Stimulated activated naive B cell treated with anti-CD40 and anti-IgM and Interleukin-4, amounts not matched to agents 10 μg/mL and 1 μg/mL and 100 μg/mL, for 72 hours (primary cell): ENCODE data around the gene ROCK2.
"Not testable (repeated sequence)": the region's sequence is repeated elsewhere in the genome, so short reads cannot be mapped to it uniquely, and the experiment has no call there.

Experiments used
- ATAC-seq, 2 donors: fragments of 150-1000 bp; cut with Tn5 transposase; replicated peaks; 2 replicates each; pipeline ENCODE4 v1.10.0; 2021; ENCODE audit warnings: moderate library complexity in 1 of 2
- DNase-seq: peaks from one replicate; pipeline ENCODE4 v3.0.0; 2021
- H3K27ac Mint-ChIP-seq: one replicate; pipeline ENCODE4 v1.8.0; 2022; ENCODE audit warnings: mild to moderate bottlenecking, mixed read lengths
- H3K27me3 Mint-ChIP-seq, 2 donors: one replicate each; pipeline ENCODE4 v1.8.0; 2022; ENCODE audit warnings: mixed read lengths in 2 of 2
- H3K36me3 Mint-ChIP-seq, 2 donors: one replicate each; pipeline ENCODE4 v1.8.0; 2022; ENCODE audit warnings: mixed read lengths in 2 of 2, mild to moderate bottlenecking in 1 of 2
- H3K4me1 Mint-ChIP-seq, 2 donors: one replicate each; pipeline ENCODE4 v1.8.0; 2022; ENCODE audit warnings: mixed read lengths in 2 of 2, mild to moderate bottlenecking in 1 of 2
- H3K4me3 Mint-ChIP-seq, 2 donors: one replicate each; pipeline ENCODE4 v1.8.0; 2022; ENCODE audit warnings: mild to moderate bottlenecking in 2 of 2, mixed read lengths in 2 of 2, moderate library complexity in 1 of 2
- H3K9me3 Mint-ChIP-seq, 2 donors: one replicate each; pipeline ENCODE4 v1.8.0; 2022; ENCODE audit warnings: mixed read lengths in 2 of 2, mild to moderate bottlenecking in 1 of 2

ROCK2 gene

DNA sequence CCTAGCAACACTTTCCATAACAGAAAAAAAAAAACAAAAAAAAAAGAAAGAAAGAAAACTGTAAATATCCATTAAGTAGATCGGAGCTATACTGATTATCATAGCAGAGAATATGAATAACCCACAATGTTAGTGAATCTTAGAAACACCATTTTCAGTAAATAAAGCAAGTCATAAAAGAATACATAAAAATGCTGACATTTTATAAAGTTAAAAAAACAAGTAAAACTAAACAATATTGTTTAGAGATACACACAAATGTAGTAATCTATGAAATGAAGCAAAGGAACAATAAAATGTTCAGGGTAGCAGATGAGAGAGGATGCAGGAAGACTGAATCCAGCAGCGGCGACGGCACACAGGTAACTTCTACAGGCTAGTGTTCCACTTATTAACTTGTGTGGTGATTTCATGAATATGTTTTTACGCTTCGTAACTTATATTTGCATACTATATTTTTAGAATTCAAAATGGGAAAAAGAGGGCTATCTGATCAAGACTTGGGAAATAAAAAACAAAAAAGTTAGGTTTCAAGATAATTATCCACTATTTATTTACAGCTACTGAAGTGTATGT is 4.8 kb downstream of the ROCK2 start:
- Mint-ChIP-seq H3K4me3 (no peak overlapping the region), H3K4me1 (peaks cover 15 to 29% of the 10 kb centered on the region in 2 donors), H3K27ac (no peak overlapping the region), H3K27me3 (no peaks in the 10 kb centered on the region), H3K9me3 (no peaks in the 10 kb centered on the region), H3K36me3 (peaks cover 3 to 4% of the 10 kb centered on the region in 2 donors)
- no peak for DNase-seq
- no peak for ATAC-seq

DNA sequence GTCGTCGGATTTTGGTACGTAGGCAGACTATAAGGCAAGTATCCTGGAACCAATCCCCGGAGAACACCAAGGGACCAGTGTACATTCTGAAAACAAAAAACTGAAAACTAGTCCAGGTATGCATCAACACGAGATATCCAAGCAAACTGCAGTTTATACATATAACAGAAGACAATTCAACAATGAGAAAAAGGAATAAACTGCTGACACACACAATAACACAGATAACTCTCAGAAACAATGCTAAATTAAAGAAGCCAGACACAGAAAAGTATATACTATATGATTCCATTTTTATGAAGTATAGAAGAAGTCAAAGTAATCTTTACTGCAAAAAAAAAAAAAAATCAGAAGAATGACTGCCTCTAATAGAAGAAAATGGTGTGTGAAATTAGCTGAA is 5.9 kb downstream of the ROCK2 start:
- Mint-ChIP-seq H3K36me3 (peaks cover 3 to 7% of the 10 kb centered on the region in 2 donors), H3K27ac (no peak overlapping the region), H3K4me1 (peaks cover 15 to 29% of the 10 kb centered on the region in 2 donors)

DNA sequence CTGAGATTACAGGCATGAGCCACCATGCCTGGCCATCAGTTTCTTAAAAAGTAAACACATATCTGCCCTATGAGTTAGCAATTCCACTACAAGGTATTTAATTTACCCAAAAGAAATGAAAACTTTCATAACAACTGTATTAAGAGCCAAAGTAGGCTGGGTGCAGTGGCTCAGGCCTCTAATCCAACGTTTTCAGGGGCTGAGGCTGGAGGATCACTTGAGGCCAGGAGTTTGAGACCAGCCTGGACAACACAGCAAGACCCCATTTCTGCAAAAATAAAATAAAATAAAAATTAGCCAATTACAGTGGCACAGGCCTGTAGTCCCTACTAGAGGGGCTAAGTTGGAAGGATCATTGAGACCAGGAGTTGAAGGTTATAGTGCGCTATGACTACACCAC is 6.5 kb downstream of the ROCK2 start:
- no peak overlapping the region for H3K4me3 Mint-ChIP-seq
- no peak for DNase-seq
- H3K9me3 Mint-ChIP-seq = no peaks in the 10 kb centered on the region
- no peak for ATAC-seq
- peaks cover 8 to 23% of the 10 kb centered on the region in 2 donors for H3K4me1 Mint-ChIP-seq
- H3K36me3 Mint-ChIP-seq = peaks cover 2 to 7% of the 10 kb centered on the region in 2 donors
- no peaks in the 10 kb centered on the region for H3K27me3 Mint-ChIP-seq
- no peak overlapping the region for H3K27ac Mint-ChIP-seq

More for the DNA sequence above, 5.9 kb downstream of the ROCK2 start:
- ATAC-seq (no peak), DNase-seq (no peak)
- no peaks in the 10 kb centered on the region for H3K27me3 Mint-ChIP-seq
- H3K9me3 Mint-ChIP-seq = no peaks in the 10 kb centered on the region
- H3K4me3 Mint-ChIP-seq = no peak overlapping the region

DNA sequence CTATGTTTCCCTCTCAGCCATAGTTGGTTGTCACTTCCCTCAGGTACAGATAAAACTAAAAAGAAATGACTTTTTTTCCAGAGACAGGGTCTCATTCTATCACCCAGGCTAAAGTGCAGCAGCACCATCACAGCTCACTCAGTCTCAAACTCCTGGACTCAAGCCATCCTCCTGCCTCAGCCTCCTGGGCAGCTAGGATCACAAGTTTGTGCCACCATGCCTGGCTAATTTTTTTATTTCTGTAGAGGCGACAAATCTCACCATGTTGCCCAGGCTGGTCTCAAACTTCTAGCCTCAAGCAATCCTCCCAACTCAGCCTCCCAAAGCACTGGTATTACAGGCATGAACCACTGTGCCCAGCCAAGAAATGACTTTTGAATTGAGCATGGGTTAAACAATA is 8.2 kb downstream of the ROCK2 start:
- no peak overlapping the region for H3K27ac Mint-ChIP-seq

DNA sequence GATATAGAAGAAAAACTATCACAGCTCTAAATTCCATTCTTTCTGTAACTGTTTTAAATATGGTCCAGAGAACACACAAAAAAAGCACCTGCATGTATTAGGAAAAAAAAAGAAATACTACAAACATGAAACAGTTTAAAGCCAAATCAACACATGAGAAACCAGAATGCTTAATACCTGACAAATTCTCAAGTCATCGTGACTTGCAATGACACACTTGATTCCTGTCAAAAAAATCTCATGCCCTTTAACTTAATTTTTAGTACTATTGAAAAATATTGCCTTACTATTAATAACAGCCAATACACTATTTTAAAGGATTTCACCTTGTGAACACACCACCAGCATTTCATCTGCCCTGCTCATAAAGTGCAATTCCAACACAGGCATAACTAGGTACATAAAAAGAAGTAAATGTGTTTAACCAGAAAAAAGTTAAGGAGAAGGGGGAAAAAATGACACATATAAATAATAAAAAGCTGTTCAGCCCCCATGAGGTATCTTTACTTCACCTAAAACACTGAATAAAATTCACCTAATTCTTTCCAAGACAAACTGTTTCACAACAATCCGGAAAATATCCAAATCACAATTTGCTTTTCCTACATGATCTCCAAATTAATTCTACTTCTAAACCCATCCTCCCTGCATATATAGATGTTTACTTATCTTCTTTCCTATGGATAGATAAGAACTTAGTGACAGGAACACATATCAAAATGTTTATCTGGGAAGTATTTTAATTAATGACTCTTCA is 10.8 kb downstream of the ROCK2 start:
- peaks cover 4 to 9% of the 10 kb centered on the region in 2 donors for H3K36me3 Mint-ChIP-seq
- peaks cover 3 to 6% of the 10 kb centered on the region in 2 donors for H3K4me1 Mint-ChIP-seq
- H3K9me3 Mint-ChIP-seq = peaks cover 0 to under 1% of the 10 kb centered on the region in 2 donors
- ATAC-seq (no peak), DNase-seq (no peak)
- no peak overlapping the region for H3K27ac Mint-ChIP-seq
- H3K4me3 Mint-ChIP-seq = no peak overlapping the region
- no peaks in the 10 kb centered on the region for H3K27me3 Mint-ChIP-seq

More for the DNA sequence above, 8.2 kb downstream of the ROCK2 start:
- Mint-ChIP-seq H3K9me3 (no peaks in the 10 kb centered on the region), H3K4me3 (no peak overlapping the region), H3K36me3 (peaks cover 4 to 9% of the 10 kb centered on the region in 2 donors), H3K27me3 (no peaks in the 10 kb centered on the region), H3K4me1 (peaks cover 3 to 16% of the 10 kb centered on the region in 2 donors)
- no peak for DNase-seq
- ATAC-seq = no peak

DNA sequence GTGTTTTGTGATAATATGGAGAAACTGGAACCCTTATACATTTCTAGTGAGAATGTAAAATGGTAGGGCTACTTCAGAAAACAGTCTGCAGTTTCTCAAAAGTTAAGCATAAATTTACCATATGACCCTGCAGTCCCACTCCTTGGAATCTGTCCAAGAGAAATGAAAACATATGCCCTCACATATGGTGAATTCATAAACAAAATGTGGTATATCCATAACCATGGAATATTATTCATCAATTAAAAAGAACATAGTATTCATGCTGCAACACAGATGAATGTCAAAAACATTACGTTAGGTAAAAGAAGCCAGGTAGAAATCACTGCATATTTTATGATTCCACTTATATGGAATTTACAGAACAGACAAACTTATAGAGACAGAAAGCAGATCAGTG is 11.8 kb downstream of the ROCK2 start:
- Mint-ChIP-seq H3K27me3 (no peaks in the 10 kb centered on the region), H3K27ac (no peak overlapping the region), H3K36me3 (peaks cover 6 to 9% of the 10 kb centered on the region in 2 donors), H3K4me1 (peaks cover 7 to 15% of the 10 kb centered on the region in 2 donors), H3K4me3 (no peak overlapping the region), H3K9me3 (peaks cover 0 to 2% of the 10 kb centered on the region in 2 donors)
- DNase-seq (no peak), ATAC-seq (no peak)

DNA sequence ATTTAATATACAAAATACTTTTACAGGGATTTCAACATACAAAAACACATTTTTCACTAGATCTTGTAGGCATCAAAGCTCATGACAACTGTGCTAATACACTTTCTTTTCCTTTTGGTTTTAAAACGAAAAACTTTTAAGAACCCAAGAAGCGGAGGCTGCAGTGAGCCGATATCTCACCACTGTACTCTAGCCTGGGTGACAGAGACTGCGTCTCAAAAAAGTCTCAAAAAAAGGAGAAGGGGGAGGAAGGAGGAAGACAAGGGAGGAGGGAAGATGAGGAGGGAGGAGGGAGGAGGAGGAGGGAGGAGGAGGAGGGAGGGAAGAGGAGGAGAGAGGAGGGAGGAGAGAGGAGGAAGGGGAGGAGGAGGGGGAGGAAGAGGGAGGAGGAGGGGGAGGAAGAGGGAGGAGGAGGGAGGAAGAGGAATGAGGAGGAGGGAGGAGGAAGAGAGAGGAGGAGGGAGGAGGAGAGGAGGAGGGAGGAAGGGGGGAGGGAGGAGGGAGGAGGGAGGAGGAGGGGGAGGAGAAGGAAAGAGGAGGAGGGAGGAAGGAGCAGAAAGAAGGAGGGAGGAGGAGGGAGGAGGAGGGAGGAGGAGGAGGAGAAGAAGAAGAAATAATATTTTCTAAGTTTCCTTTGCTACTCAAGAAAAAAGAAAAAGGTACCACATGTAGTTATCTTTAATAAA is 13.8 kb downstream of the ROCK2 start:
- ATAC-seq (no peak), DNase-seq (no peak)
- H3K36me3 Mint-ChIP-seq = peaks cover 5 to 6% of the 10 kb centered on the region in 2 donors
- peaks cover 0 to 2% of the 10 kb centered on the region in 2 donors for H3K9me3 Mint-ChIP-seq
- H3K4me3 Mint-ChIP-seq = no peak overlapping the region
- peaks cover 7 to 15% of the 10 kb centered on the region in 2 donors for H3K4me1 Mint-ChIP-seq
- H3K27ac Mint-ChIP-seq = no peak overlapping the region
- no peaks in the 10 kb centered on the region for H3K27me3 Mint-ChIP-seq

DNA sequence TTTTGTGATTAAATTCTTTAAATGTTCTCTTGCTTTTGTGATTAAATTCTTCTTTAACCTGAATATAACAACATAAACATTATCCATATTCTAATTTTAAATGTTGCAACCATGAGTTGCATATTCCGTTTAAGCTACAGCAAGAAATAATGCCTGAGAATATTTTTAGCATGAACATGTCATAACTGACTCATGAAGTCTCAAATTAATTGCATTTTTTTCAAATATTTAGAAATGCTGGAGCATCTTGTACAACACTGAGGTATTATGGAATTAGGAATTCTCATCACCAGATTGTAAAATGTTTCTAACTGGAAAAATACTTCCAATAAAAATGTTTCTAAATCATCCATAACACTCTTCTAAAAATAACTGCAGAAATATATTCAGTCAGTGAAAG is 14.7 kb downstream of the ROCK2 start:
- Mint-ChIP-seq H3K36me3 (peaks cover 5 to 6% of the 10 kb centered on the region in 2 donors), H3K4me1 (peaks cover 4 to 12% of the 10 kb centered on the region in 2 donors), H3K4me3 (no peak overlapping the region), H3K27ac (no peak overlapping the region), H3K27me3 (no peaks in the 10 kb centered on the region), H3K9me3 (peaks cover 0 to 2% of the 10 kb centered on the region in 2 donors)
- no peak for DNase-seq
- ATAC-seq = no peak

DNA sequence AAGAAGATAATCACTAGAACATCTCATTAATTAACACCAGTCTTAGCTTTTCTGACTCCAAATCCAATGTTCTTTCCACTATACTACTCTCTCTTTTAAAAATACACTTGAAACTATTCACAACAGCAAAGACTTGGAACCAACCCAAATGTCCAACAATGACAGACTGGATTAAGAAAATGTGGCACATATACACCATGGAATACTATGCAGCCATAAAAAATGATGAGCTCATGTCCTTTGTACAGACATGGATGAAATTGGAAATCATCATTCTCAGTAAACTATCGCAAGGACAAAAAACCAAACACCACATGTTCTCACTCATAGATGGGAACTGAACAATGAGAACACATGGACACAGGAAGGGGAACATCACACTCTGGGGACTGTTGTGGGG is 15.9 kb downstream of the ROCK2 start:
- ATAC-seq, H3K4me3 Mint-ChIP-seq, DNase-seq, H3K36me3 Mint-ChIP-seq, H3K9me3 Mint-ChIP-seq, H3K27me3 Mint-ChIP-seq, H3K27ac Mint-ChIP-seq: not testable (repeated sequence)
- peaks cover 9 to 17% of the 10 kb centered on the region in 2 donors for H3K4me1 Mint-ChIP-seq

DNA sequence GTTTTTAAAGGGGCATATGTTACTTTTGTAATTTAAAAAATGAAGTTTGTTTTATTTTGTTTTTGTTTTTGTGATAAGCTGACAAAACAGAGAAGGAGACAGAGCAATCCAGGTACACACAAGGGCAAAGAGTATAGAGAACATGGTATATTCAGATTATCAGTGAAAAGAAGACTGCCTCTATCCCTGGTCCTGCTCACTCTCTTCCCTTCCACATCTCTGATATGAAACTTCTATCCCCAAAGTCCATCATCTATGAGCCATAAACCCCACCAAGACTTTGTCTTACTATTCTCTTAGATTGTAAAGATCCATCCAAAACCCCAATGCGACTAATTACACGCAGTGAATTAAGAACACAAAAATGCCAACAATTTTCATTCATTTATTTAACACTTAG is 16.6 kb downstream of the ROCK2 start:
- H3K9me3 Mint-ChIP-seq = peaks cover 0 to 2% of the 10 kb centered on the region in 2 donors
- H3K27ac Mint-ChIP-seq = no peak overlapping the region
- no peak for ATAC-seq
- peaks cover 3 to 5% of the 10 kb centered on the region in 2 donors for H3K36me3 Mint-ChIP-seq
- peaks cover 9 to 17% of the 10 kb centered on the region in 2 donors for H3K4me1 Mint-ChIP-seq
- no peak for DNase-seq
- no peak overlapping the region for H3K4me3 Mint-ChIP-seq
- no peaks in the 10 kb centered on the region for H3K27me3 Mint-ChIP-seq

DNA sequence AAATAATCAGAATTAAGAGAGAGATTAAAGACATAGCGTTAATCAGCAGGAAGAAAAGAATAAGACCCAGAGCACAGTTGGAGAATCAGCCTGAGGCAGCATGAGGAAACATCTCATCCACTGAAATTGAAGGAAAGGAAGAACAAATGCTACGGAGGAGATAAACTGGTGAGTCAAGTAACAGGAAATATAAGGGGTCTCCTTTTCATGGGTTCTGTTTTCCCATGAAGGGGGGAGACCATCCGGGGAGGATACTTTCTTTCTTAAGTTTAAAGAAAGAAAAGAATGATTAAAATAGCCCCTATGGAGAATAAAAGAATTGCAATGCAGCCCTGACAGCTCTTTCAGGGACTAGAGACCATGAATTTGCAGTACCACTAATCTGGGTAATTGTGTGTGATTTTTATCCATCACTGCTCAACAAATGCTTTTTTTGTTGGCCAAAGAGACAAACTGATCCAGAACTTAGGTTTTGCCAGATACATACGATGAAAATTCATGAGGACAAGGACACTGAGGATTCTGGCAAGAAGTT is 17.7 kb downstream of the ROCK2 start:
- peaks cover 0 to 2% of the 10 kb centered on the region in 2 donors for H3K9me3 Mint-ChIP-seq
- H3K27me3 Mint-ChIP-seq = no peaks in the 10 kb centered on the region
- no peak overlapping the region for H3K4me3 Mint-ChIP-seq
- ATAC-seq (no peak), DNase-seq (no peak)
- peaks cover 11 to 17% of the 10 kb centered on the region in 2 donors for H3K4me1 Mint-ChIP-seq
- no peak overlapping the region for H3K27ac Mint-ChIP-seq
- peaks cover 0 to 2% of the 10 kb centered on the region in 2 donors for H3K36me3 Mint-ChIP-seq

DNA sequence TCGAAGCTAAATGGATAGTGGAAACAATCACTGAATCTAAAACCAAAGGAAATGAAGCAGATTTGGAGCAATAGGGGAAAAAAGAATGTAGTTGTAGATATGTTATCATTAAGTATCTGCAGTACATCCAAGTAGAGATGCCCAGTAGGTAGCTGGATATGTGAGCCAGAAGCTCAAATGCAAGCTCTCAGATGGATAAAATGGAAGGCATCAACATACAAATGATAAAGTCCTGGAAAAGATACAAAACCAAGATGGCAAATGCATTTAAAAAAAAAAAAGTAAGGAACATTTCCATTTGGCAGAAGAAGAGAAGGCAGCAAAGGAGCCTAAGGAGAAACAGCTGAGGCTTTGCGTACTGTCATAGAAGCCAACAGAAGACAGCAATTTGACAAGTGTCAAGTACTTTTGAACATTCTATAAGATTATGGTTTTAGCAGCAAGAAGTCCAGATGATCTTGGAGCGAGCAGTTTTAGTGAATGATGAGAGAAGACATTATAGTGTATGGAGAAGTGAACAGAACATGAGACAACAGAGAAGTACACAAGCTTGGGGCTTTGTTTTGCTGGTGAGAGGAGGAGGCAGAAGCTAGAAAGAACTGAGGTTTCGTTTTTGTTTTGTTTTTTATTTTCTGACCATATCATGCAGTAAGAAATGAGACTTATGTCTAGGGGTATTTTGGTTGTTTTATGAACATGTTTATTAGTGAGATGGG is 18.3 kb downstream of the ROCK2 start:
- Mint-ChIP-seq H3K4me3 (no peak overlapping the region), H3K9me3 (peaks cover 0 to 2% of the 10 kb centered on the region in 2 donors), H3K36me3 (peaks cover 0 to 2% of the 10 kb centered on the region in 2 donors), H3K4me1 (peaks cover 11 to 19% of the 10 kb centered on the region in 2 donors), H3K27me3 (no peaks in the 10 kb centered on the region), H3K27ac (no peak overlapping the region)
- no peak for DNase-seq
- ATAC-seq = no peak

DNA sequence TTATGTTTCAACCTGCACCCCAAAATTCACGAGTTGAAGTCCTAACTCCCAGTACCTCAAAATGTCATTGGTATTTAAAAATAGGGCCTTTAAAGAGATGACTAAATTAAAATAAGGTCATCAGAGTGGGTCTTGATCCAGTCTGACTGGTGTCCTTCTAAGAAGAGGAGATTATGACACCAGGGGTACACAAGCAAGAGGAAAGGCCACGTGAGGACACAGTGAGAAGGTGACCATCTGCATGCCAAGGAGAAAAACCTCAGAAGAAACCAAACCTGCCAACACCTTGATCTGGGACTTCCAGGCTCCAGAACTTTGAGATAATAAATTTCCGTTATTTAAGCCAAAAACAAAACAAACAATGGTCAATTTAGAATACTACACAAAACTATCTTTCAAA is 22.6 kb downstream of the ROCK2 start:
- Mint-ChIP-seq H3K4me1 (peaks cover 14 to 16% of the 10 kb centered on the region in 2 donors), H3K27ac (no peak overlapping the region), H3K36me3 (peaks cover 5 to 6% of the 10 kb centered on the region in 2 donors), H3K4me3 (no peak overlapping the region), H3K9me3 (no peaks in the 10 kb centered on the region), H3K27me3 (no peaks in the 10 kb centered on the region)
- DNase-seq = no peak
- no peak for ATAC-seq
